HG03521 (cell line): ENCODE measurements around the gene TPCN2.
"Not testable (repeated sequence)": the region's sequence is repeated elsewhere in the genome, so short reads cannot be mapped to it uniquely, and the experiment has no call there.

Experiments used
- ATAC-seq: cut with Tn5 transposase; IDR thresholded peaks from one replicate; pipeline ENCODE4 v1.9.1; 2021; ENCODE audit warnings: mild to moderate bottlenecking, moderate library complexity; ENCODE audit not compliant: unreplicated experiment

Gene TPCN2

GRCh38 chr11:69073469-69073868, 24.7 kb downstream of the TPCN2 start:
- ATAC-seq, result no peak

- no peak for ATAC-seq
Measured at GRCh38 chr11:69074375-69075140, 25.8 kb downstream of the TPCN2 start.

- no peak for ATAC-seq
Measured at GRCh38 chr11:69075421-69076128, 26.8 kb downstream of the TPCN2 start.

- ATAC-seq, result no peak
Measured at GRCh38 chr11:69076129-69076791, 27.5 kb downstream of the TPCN2 start.

GRCh38 chr11:69076977-69077376, 28.2 kb downstream of the TPCN2 start:
- ATAC-seq, result not testable (repeated sequence)

- no peak for ATAC-seq
Measured at GRCh38 chr11:69078508-69078907, 29.8 kb downstream of the TPCN2 start.

GRCh38 chr11:69078930-69079605, 30.3 kb downstream of the TPCN2 start:
- no peak for ATAC-seq

- ATAC-seq, result no peak
Measured at GRCh38 chr11:69079661-69080256, 31.0 kb downstream of the TPCN2 start.

- no peak for ATAC-seq
Measured at GRCh38 chr11:69080257-69080995, 31.7 kb downstream of the TPCN2 start.

GRCh38 chr11:69081180-69081579, 32.4 kb downstream of the TPCN2 start:
- no peak for ATAC-seq

- no peak for ATAC-seq
Measured at GRCh38 chr11:69083531-69084247, 35.0 kb downstream of the TPCN2 start.

- no peak for ATAC-seq
Measured at GRCh38 chr11:69084371-69084770, 35.6 kb downstream of the TPCN2 start.

- ATAC-seq, result no peak
Measured at GRCh38 chr11:69085490-69086095, 36.9 kb downstream of the TPCN2 start.

- ATAC-seq, result no peak
Measured at GRCh38 chr11:69086152-69087132, 37.7 kb downstream of the TPCN2 start.

- ATAC-seq, result no peak
Measured at GRCh38 chr11:69087133-69087524, 38.4 kb downstream of the TPCN2 start.

- ATAC-seq, result no peak
Measured at GRCh38 chr11:69087811-69088210, 39.1 kb downstream of the TPCN2 start.

- no peak for ATAC-seq
Measured at GRCh38 chr11:69088676-69089146, 40.0 kb downstream of the TPCN2 start.

GRCh38 chr11:69089258-69089657, 40.5 kb downstream of the TPCN2 start:
- no peak for ATAC-seq
